ENCODE data around the gene ATOX1.

Gene ATOX1

DNA sequence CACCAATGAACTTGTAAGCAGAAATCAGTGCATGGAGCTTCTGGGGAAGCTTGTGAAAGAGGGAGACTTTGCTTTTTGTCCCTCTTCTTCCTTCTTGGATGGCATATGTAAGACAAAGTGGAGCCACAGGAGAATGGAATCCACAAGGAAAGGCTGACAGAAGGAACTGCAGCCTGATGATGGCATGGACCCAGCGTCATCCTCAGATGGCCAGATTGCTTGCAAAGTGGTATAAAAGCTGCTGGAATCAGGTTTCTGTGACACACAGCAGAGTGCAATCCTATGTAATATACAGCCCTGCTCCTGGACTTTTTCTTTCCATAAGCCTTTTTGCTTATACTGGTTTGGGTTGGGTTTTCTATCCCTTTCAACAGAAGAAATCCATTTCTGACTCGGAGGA lies 40.3 kb downstream of the ATOX1 start:
- no peak for DNase-seq (ENCODE audit: low read depth)
- no peak overlapping the region for H3K4me3 ChIP-seq (ENCODE audit: low read depth, low read length)
- TF ChIP-seq CTCF (IDR thresholded peaks at IDR 0.05; ENCODE audit: insufficient read depth, low read depth, low read length, missing control alignments) = no peak

- DNase-seq (ENCODE audit: low read depth) = no peak
- H3K4me3 ChIP-seq (ENCODE audit: low read depth, low read length) = no peak overlapping the region
- no peak for TF ChIP-seq CTCF (IDR thresholded peaks at IDR 0.05; ENCODE audit: insufficient read depth, low read depth, low read length, missing control alignments)
These were observed 41.0 kb downstream of the ATOX1 start for GRCh38 chr5:151717416-151717815.

DNA sequence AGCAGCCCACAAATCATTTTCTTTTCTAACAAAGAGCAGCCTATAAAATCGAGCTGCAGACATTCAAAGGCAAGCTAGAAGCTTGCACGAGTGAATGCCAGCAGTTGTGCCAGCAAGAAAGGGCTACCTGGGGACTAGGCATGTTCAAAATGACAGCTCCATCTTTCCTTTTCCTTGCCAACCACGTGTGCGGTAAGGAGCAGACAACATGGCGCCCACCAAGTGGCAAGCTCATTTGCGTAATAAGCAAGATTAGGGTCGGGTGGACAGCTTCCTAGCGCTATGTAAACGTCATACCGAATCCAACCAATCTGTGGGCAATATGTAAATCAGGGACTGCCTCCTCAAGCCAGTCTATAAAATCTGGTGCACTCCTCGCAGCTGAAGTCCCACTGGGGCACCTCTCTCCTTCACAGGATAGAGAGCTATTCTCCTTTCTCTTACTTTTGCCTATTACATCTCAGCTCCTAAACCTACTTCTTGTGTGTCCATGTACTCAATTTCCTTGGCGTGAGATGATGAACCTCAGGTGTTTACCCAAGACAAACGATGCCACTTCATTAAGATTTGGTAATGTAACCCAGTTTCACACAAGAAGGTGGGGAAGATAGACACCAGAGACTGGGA lies 49.2 kb downstream of the ATOX1 start:
- DNase-seq (ENCODE audit: low read depth) = no peak

DNA sequence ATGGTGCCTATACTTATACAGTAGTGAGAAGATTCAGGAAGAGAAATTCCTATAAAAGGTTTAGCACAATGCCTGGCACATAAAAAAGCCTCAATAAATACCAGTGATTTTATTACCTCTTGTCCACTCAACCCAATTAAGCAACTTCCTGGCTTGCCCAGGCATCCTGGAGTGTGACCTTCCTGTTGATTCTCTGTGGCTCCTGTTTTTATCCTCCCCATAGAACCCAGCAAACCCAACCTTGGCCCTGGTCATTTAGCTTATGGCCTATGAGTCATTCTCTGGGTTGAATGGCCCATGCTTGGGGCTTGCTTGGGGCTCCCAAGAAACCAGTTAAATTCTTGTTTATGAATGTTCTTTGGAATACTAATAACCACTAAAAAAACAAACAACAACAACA lies 50.3 kb downstream of the ATOX1 start:
- TF ChIP-seq CTCF (IDR thresholded peaks at IDR 0.05; ENCODE audit: insufficient read depth, low read depth, low read length, missing control alignments) = no peak
- no peak for DNase-seq (ENCODE audit: low read depth)

More for the DNA sequence above, 49.2 kb downstream of the ATOX1 start:
- no peak overlapping the region for H3K4me3 ChIP-seq (ENCODE audit: low read depth, low read length)
- TF ChIP-seq CTCF (IDR thresholded peaks at IDR 0.05; ENCODE audit: insufficient read depth, low read depth, low read length, missing control alignments) = no peak

GRCh38 chr5:151707567-151707966 lies 50.9 kb downstream of the ATOX1 start:
- no peak for DNase-seq (ENCODE audit: low read depth)
- no peak for TF ChIP-seq CTCF (IDR thresholded peaks at IDR 0.05; ENCODE audit: insufficient read depth, low read depth, low read length, missing control alignments)
- no peak overlapping the region for H3K4me3 ChIP-seq (ENCODE audit: low read depth, low read length)

More for the DNA sequence above, 50.3 kb downstream of the ATOX1 start:
- no peak overlapping the region for H3K4me3 ChIP-seq (ENCODE audit: low read depth, low read length)

DNA sequence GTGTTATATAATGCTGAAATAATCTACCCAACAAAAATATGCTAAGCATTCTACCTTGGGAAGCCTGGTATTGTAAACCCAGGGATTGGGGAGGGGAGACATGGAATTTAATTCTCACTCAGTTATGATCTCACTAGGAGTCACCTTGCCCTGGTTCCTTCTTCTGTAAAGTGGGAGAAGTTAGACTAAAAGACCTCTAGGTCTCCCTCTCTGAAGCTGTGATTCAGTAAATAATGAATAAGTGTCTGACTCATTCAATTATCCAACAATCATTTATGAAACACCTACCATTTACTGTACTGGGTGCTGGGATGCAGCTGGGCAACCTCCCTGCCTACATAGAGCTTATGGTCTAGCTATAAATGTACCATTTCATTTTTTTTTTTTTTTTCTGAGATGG lies 51.5 kb downstream of the ATOX1 start:
- DNase-seq (ENCODE audit: low read depth) = no peak
- no peak overlapping the region for H3K4me3 ChIP-seq (ENCODE audit: low read depth, low read length)
- no peak for TF ChIP-seq CTCF (IDR thresholded peaks at IDR 0.05; ENCODE audit: insufficient read depth, low read depth, low read length, missing control alignments)

GRCh38 chr5:151703780-151704179 lies 54.7 kb downstream of the ATOX1 start:
- no peak for TF ChIP-seq CTCF (IDR thresholded peaks at IDR 0.05; ENCODE audit: insufficient read depth, low read depth, low read length, missing control alignments)
- DNase-seq (ENCODE audit: low read depth) = no peak
- H3K4me3 ChIP-seq (ENCODE audit: low read depth, low read length) = no peak overlapping the region

All from GM12865 (cell line).